H9 (cell line): ENCODE results near the gene MRRF. TPM values are rescaled to one million over a fixed set of nuclear protein-coding genes. Genes with fewer than 3 reads are reported as not detected.

Experiments used
- DNase-seq: peaks from one replicate; pipeline ENCODE4 v3.0.0-alpha.2; 2017
- H2AFZ ChIP-seq: one replicate; pipeline ENCODE4 v1.6.1; 2013; ENCODE audit warnings: mild to moderate bottlenecking, low read length, control low read depth, moderate library complexity
- H2AK5ac ChIP-seq: 2 replicates; pipeline ENCODE4 v1.6.1; 2013; ENCODE audit warnings: low read length, control low read depth, mixed read lengths; ENCODE audit not compliant: insufficient read length
- H2BK120ac ChIP-seq: one replicate; pipeline ENCODE4 v1.6.1; 2013; ENCODE audit warnings: low read depth, mild to moderate bottlenecking, low read length, control low read depth, inconsistent platforms; ENCODE audit not compliant: poor library complexity, severe bottlenecking
- H2BK12ac ChIP-seq: 2 replicates; pipeline ENCODE4 v1.6.1; 2013; ENCODE audit warnings: low read length, control low read depth, mixed read lengths, low read depth; ENCODE audit not compliant: insufficient read length
- H2BK15ac ChIP-seq: 2 replicates; pipeline ENCODE4 v1.6.1; 2013; ENCODE audit warnings: low read depth, low read length, control low read depth
- H2BK20ac ChIP-seq: one replicate; pipeline ENCODE4 v1.6.1; 2013; ENCODE audit warnings: low read depth, mild to moderate bottlenecking, low read length, control low read depth, inconsistent platforms; ENCODE audit not compliant: poor library complexity, severe bottlenecking
- H2BK5ac ChIP-seq: 2 replicates; pipeline ENCODE4 v1.6.1; 2013; ENCODE audit warnings: low read length, control low read depth, mixed read lengths; ENCODE audit not compliant: insufficient read length
- H3K14ac ChIP-seq: 2 replicates; pipeline ENCODE4 v1.6.1; 2013; ENCODE audit warnings: low read length, control low read depth; ENCODE audit not compliant: insufficient read depth
- H3K18ac ChIP-seq: 2 replicates; pipeline ENCODE4 v1.6.1; 2013; ENCODE audit warnings: low read depth, mild to moderate bottlenecking, mixed read lengths, low read length, control low read depth; ENCODE audit not compliant: insufficient read length
- H3K23ac ChIP-seq: 2 replicates; pipeline ENCODE4 v1.6.1; 2013; ENCODE audit warnings: low read length, control low read depth, mixed read lengths, low read depth; ENCODE audit not compliant: insufficient read length
- H3K23me2 ChIP-seq: 2 replicates; pipeline ENCODE4 v1.6.1; 2013; ENCODE audit warnings: low read depth, mild to moderate bottlenecking, mixed read lengths, low read length, control low read depth; ENCODE audit not compliant: insufficient read length, poor library complexity, severe bottlenecking
- H3K27ac ChIP-seq: 2 replicates; pipeline ENCODE4 v1.5.1; 2013; ENCODE audit warnings: low read length, control low read depth, mixed read lengths, low read depth; ENCODE audit not compliant: insufficient read length
- H3K27me3 ChIP-seq: 2 replicates; pipeline ENCODE4 v1.6.1; 2013; ENCODE audit warnings: low read length, control low read depth, inconsistent platforms; ENCODE audit not compliant: insufficient read depth
- H3K4ac ChIP-seq: 2 replicates; pipeline ENCODE4 v1.6.1; 2013; ENCODE audit warnings: low read depth, mild to moderate bottlenecking, control low read depth, inconsistent platforms, low read length, moderate library complexity
- H3K4me1 ChIP-seq: 2 replicates; pipeline ENCODE4 v1.6.1; 2013; ENCODE audit warnings: low read length, control low read depth, inconsistent platforms; ENCODE audit not compliant: insufficient read depth
- H3K4me2 ChIP-seq: 2 replicates; pipeline ENCODE4 v1.6.1; 2013; ENCODE audit warnings: low read length, control low read depth, mixed read lengths; ENCODE audit not compliant: insufficient read length, insufficient read depth
- H3K56ac ChIP-seq: 2 replicates; pipeline ENCODE4 v1.6.1; 2013; ENCODE audit warnings: low read depth, mild to moderate bottlenecking, mixed read lengths, low read length, control low read depth; ENCODE audit not compliant: insufficient read length
- H3K79me1 ChIP-seq: 2 replicates; pipeline ENCODE4 v1.6.1; 2013; ENCODE audit warnings: low read depth, mild to moderate bottlenecking, moderate library complexity, low read length, control low read depth, inconsistent platforms; ENCODE audit not compliant: insufficient read depth, poor library complexity, severe bottlenecking
- H3K79me2 ChIP-seq: 2 replicates; pipeline ENCODE4 v1.6.1; 2013; ENCODE audit warnings: low read length, control low read depth, inconsistent platforms; ENCODE audit not compliant: insufficient read depth
- H3K9ac ChIP-seq: 2 replicates; pipeline ENCODE4 v1.6.1; 2013; ENCODE audit warnings: low read length, control low read depth, mixed read lengths; ENCODE audit not compliant: insufficient read length; ENCODE audit errors: extremely low read depth
- H3K9me3 ChIP-seq: one replicate; pipeline ENCODE4 v1.6.1; 2013; ENCODE audit warnings: low read depth, low read length, inconsistent platforms; ENCODE audit not compliant: control insufficient read depth
- H3T11ph ChIP-seq: one replicate; pipeline ENCODE4 v1.6.1; 2013; ENCODE audit warnings: mild to moderate bottlenecking, low read length, control low read depth, inconsistent platforms
- H4K20me1 ChIP-seq: one replicate; pipeline ENCODE4 v1.6.1; 2013; ENCODE audit not compliant: control insufficient read depth, insufficient read length, insufficient read depth
- H4K5ac ChIP-seq: 2 replicates; pipeline ENCODE4 v1.6.1; 2013; ENCODE audit warnings: low read depth, mild to moderate bottlenecking, mixed read lengths, low read length, control low read depth; ENCODE audit not compliant: insufficient read length
- H4K8ac ChIP-seq: replicated peaks from 2 replicates; pipeline ENCODE4 v1.6.1; 2013; ENCODE audit warnings: low read length, control low read depth, mixed read lengths, low read depth; ENCODE audit not compliant: insufficient read length
- H4K91ac ChIP-seq: 2 replicates; pipeline ENCODE4 v1.6.1; 2013; ENCODE audit warnings: low read depth, mild to moderate bottlenecking, moderate library complexity, mixed read lengths, low read length, control low read depth; ENCODE audit not compliant: insufficient read length
- H3K27ac Mint-ChIP-seq, 3 experiments: 2 replicates in 2 of 3; 3 replicates in 1 of 3; pipeline ENCODE4 v1.8.0; 2020 to 2021; ENCODE audit warnings: mixed read lengths in 3 of 3, mild to moderate bottlenecking in 1 of 3, moderate library complexity in 1 of 3
- H3K27me3 Mint-ChIP-seq: 2 replicates; pipeline ENCODE4 v1.8.0; 2021; ENCODE audit warnings: low read depth, mild to moderate bottlenecking, moderate library complexity, mixed read lengths
- H3K36me3 Mint-ChIP-seq, 3 experiments: 2 replicates in 2 of 3; 3 replicates in 1 of 3; pipeline ENCODE4 v1.8.0; 2020 to 2021; ENCODE audit warnings: low read depth in 3 of 3, mixed read lengths in 3 of 3; ENCODE audit not compliant: insufficient read depth in 1 of 3
- H3K4me1 Mint-ChIP-seq, 2 experiments: 2 replicates each; pipeline ENCODE4 v1.8.0; 2020; ENCODE audit warnings: mixed read lengths in 2 of 2
- H3K4me3 Mint-ChIP-seq, 2 experiments: 2 replicates in 1 of 2; 3 replicates in 1 of 2; pipeline ENCODE4 v1.8.0; 2020 to 2021; ENCODE audit warnings: mild to moderate bottlenecking in 2 of 2, mixed read lengths in 2 of 2, moderate library complexity in 1 of 2
- H3K9me3 Mint-ChIP-seq, 2 experiments: 2 replicates in 1 of 2; 3 replicates in 1 of 2; pipeline ENCODE4 v1.8.0; 2020; ENCODE audit warnings: mild to moderate bottlenecking in 2 of 2, mixed read lengths in 2 of 2, moderate library complexity in 1 of 2
- CTCF ChIP-seq: fragments of 200-600 bp; sonication (generic); conservative IDR thresholded peaks from 3 replicates; pipeline ENCODE4 v1.8.0; 2021; ENCODE audit warnings: antibody characterized with exemption, mild to moderate bottlenecking
- WGBS: extraction: QIAGEN DNeasy Blood & Tissue Kit; methylation state at CpG from one replicate; pipeline ENCODE4 v1.1.7; 2013; ENCODE audit warnings: missing lambda C conversion rate, low lambda C conversion rate, mixed read lengths; ENCODE audit not compliant: insufficient read length; ENCODE audit errors: extremely low coverage; 5-methylcytosine and 5-hydroxymethylcytosine counted together
- total RNA-seq: library from RNA; stranded (reverse); gene quantifications from 2 replicates; pipeline ENCODE4 v1.2.1, GENCODE V29; 2021

MRRF gene
- total RNA-seq, 1 experiment from 2014 or later: 33.7 TPM

- H4K5ac ChIP-seq: no peak overlapping the region
- no peak overlapping the region for H3K4me3 Mint-ChIP-seq
- peaks cover 9% of the 10 kb centered on the region for H3K27me3 Mint-ChIP-seq
- no peak overlapping the region for H3K4ac ChIP-seq
- no peak overlapping the region for H2BK5ac ChIP-seq
- TF ChIP-seq CTCF: no peak
- no peak overlapping the region for H3K27ac ChIP-seq
- no peak overlapping the region for H2BK120ac ChIP-seq
- H3K9me3 ChIP-seq: no peaks in the 10 kb centered on the region
- H2AFZ ChIP-seq: no peak overlapping the region
- peaks cover 16% of the 10 kb centered on the region; the same call in 1 of the 2 replicates for H3K4me1 ChIP-seq
- H4K8ac ChIP-seq: no peak overlapping the region
- no peak overlapping the region for H2BK20ac ChIP-seq
- no peak overlapping the region for H2BK12ac ChIP-seq
- H3K23me2 ChIP-seq: no peaks in the 10 kb centered on the region
- H3K9ac ChIP-seq: no peak overlapping the region
- H2BK15ac ChIP-seq: no peak overlapping the region
- H3K79me2 ChIP-seq: no peaks in the 10 kb centered on the region
- H3K9me3 Mint-ChIP-seq: no peaks in the 10 kb centered on the region
- peaks cover 50 to 63% of the 10 kb centered on the region in 2 experiments for H3K4me1 Mint-ChIP-seq
- no peak overlapping the region for H2AK5ac ChIP-seq
- DNase-seq: no peak
- H3K27ac Mint-ChIP-seq: no peak overlapping the region; a peak in 1 of 7 replicates
- no peak overlapping the region for H3K14ac ChIP-seq
- H3K23ac ChIP-seq: no peak overlapping the region
- no peak overlapping the region for H3T11ph ChIP-seq
- H4K20me1 ChIP-seq: no peaks in the 10 kb centered on the region
- WGBS: no CpG with 5 or more reads among the region's 6 CpGs
- no peaks in the 10 kb centered on the region for H3K79me1 ChIP-seq
- no peak overlapping the region for H3K56ac ChIP-seq
- H3K18ac ChIP-seq: no peak overlapping the region
- no peak overlapping the region for H4K91ac ChIP-seq
- no peak overlapping the region for H3K4me2 ChIP-seq
- no peaks in the 10 kb centered on the region for H3K36me3 Mint-ChIP-seq
- no peaks in the 10 kb centered on the region for H3K27me3 ChIP-seq
Measured at GRCh38 chr9:122340161-122340560, 75.5 kb downstream of the MRRF start.
